Esophagus squamous epithelium (tissue), 4 donors: ENCODE measurements around the gene MED27.

Source experiments
- CTCF ChIP-seq, 6 experiments: fragments of 450-650 bp in 4 of 6; fragments of 200-600 bp in 2 of 6; sonication (generic) in 2 of 6; IDR thresholded peaks; one replicate each; pipeline ENCODE4 v1.5.1; 2016 to 2019; ENCODE audit warnings: antibody characterized with exemption in 6 of 6, mild to moderate bottlenecking in 4 of 6, moderate library complexity in 4 of 6
- POLR2A ChIP-seq, 4 donors: fragments of 450-650 bp; IDR thresholded peaks; one replicate each; pipeline ENCODE4 v1.6.1; 2017; ENCODE audit warnings: antibody characterized with exemption in 4 of 4, mild to moderate bottlenecking in 4 of 4, moderate library complexity in 3 of 4

DNA sequence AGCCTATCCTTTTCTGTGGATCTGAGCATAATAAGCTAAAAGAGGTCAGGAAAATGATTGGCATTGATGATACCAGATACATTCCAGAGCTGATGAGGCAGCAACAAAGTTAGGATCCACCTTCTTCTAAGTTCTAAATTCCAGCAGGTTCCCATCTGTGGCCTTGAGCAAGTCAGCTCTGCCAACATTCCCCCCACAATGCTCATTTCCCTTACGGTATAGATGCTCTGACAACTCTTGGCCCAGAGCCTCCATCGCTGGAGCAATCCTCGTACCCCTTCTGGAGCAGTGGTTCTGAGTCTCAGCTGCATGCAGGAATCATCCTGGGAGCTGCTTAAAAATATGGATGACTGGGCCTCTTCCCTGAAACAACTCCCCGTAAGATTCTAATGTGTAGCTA, 78.1 kb downstream of the MED27 start:
- TF ChIP-seq CTCF (IDR thresholded peaks at IDR 0.05) (no peak), POLR2A (IDR thresholded peaks at IDR 0.05) (no peak)
